Upper lobe of right lung (tissue), 1 donor: ENCODE measurements around the gene KIAA2012. TPM values are rescaled to one million over a fixed set of nuclear protein-coding genes. Genes with fewer than 3 reads are reported as not detected.

Source experiments
- ATAC-seq: fragments of 200-7000 bp; cut with Tn5 transposase; one replicate; pipeline ENCODE4 v1.9.1; 2020; ENCODE audit warnings: mild to moderate bottlenecking, moderate library complexity
- DNase-seq: peaks from one replicate; pipeline ENCODE4 v3.0.0-alpha.2; 2020
- H3K27ac ChIP-seq: fragments of 200-600 bp; one replicate; pipeline ENCODE4 v1.8.0; 2022
- H3K27me3 ChIP-seq: fragments of 200-600 bp; one replicate; pipeline ENCODE4 v1.8.0; 2022; ENCODE audit warnings: mild to moderate bottlenecking
- H3K36me3 ChIP-seq: fragments of 200-600 bp; one replicate; pipeline ENCODE4 v1.8.0; 2022
- H3K4me1 ChIP-seq: fragments of 200-600 bp; one replicate; pipeline ENCODE4 v1.8.0; 2022
- H3K4me3 ChIP-seq: fragments of 200-600 bp; one replicate; pipeline ENCODE4 v1.8.0; 2022; ENCODE audit warnings: mild to moderate bottlenecking
- H3K9me3 ChIP-seq: fragments of 200-600 bp; one replicate; pipeline ENCODE4 v1.8.0; 2022
- CTCF ChIP-seq: fragments of 200-600 bp; IDR thresholded peaks from one replicate; pipeline ENCODE4 v1.8.0; 2022; ENCODE audit warnings: antibody characterized with exemption
- intact Hi-C: fragments of 100-400 bp; cut with DNase I; formaldehyde crosslinking; loops from one replicate; pipeline ENCODE4 v1.11.0; 2022
- total RNA-seq: library from RNA; stranded (reverse); fragmentation: NEBNext Ultra II Directional; extraction: Animal tissue kit (Norgen Biotek cat#: 25700); gene quantifications from one replicate; pipeline ENCODE4 v1.2.1, GENCODE V29; 2021
- donor health status: DM: no; HTN: yes; CAD: no; lungs with severe emphysema.

KIAA2012 gene
- total RNA-seq, 1 donor from 2014 or later, result not detected

DNA sequence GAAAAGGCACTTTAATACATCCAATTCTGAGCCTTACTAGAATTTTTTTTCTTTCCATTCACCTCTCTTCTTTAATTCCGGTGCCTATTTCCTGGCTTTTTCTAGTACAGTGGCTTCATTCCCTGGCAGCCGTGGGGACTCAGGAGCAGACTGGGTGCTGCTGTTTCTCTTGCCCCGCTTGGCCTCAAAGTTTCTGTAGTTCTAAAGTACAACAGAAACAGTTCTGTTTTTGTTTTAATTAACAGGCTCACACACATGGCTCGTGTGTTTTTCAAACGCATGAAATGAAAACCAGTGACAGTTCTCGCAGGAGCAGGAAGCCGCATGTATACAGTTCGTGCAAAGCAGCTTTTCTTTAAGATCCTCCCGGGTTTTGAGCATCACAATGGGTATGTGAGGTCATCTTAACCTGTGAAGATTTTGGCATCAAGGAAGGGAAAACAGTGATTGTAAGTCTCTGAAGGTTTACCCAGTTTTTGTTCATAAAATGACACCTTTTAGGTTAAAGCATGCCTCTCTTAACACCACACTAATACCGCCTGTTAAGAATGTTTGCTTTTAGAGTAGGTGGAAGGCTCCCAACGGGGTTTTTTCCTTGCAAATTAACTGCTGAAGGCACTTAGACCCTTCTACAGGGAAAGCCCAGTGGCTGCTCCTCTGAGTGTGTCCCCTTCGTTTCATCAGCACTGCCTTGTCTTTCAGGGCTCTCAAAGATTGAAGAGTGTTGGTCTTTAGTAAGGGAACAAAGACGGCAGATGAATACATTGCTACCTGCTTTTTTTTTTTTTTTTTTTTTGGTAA is 33.6 kb upstream of the KIAA2012 start:
- H3K36me3 ChIP-seq, result no peaks in the 10 kb centered on the region
- H3K4me1 ChIP-seq, result peaks cover 32% of the 10 kb centered on the region
- no peak overlapping the region for H3K27ac ChIP-seq
- DNase-seq (no peak), ATAC-seq (no peak)
- peaks cover 29% of the 10 kb centered on the region for H3K27me3 ChIP-seq
- no peaks in the 10 kb centered on the region for H3K9me3 ChIP-seq
- H3K4me3 ChIP-seq, result no peak overlapping the region
- intact Hi-C loops, result no loop called here
- no peak for TF ChIP-seq CTCF

- Histone ChIP-seq H3K9me3 (no peaks in the 10 kb centered on the region), H3K27ac (no peak overlapping the region), H3K27me3 (peaks cover 25% of the 10 kb centered on the region), H3K4me1 (peaks cover 26% of the 10 kb centered on the region), H3K4me3 (no peak overlapping the region), H3K36me3 (no peaks in the 10 kb centered on the region)
- ATAC-seq (no peak), DNase-seq (no peak)
- no peak for TF ChIP-seq CTCF
- intact Hi-C loops, result no loop called here
Measured at GRCh38 chr2:202040079-202040844, 32.8 kb upstream of the KIAA2012 start.

DNA sequence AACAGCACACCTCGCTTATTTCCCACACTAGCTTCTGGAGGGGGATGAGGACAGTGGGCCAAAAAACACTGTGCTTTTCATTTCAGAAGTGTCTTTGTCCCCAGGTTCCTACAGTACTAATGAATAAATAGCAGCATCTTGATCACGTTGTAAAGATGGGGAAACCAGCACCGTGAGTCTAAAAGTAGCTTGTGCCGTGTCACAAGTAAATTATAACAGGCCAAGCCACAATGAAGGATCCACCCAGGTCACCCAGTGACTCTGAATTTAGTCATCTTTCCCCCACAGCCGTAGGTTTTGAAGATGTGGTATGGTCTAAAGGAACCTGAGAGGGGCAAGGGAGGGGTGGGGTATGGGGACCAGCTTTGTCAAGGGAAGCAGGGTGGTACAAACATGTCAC is 30.6 kb upstream of the KIAA2012 start:
- H3K4me3 ChIP-seq, result no peak overlapping the region
- H3K9me3 ChIP-seq, result no peaks in the 10 kb centered on the region
- no peak for DNase-seq
- intact Hi-C loops, result no loop called here
- H3K27me3 ChIP-seq, result peaks cover 9% of the 10 kb centered on the region
- TF ChIP-seq CTCF, result no peak
- no peaks in the 10 kb centered on the region for H3K36me3 ChIP-seq
- H3K27ac ChIP-seq, result no peak overlapping the region
- ATAC-seq, result no peak
- H3K4me1 ChIP-seq, result peaks cover 15% of the 10 kb centered on the region

DNA sequence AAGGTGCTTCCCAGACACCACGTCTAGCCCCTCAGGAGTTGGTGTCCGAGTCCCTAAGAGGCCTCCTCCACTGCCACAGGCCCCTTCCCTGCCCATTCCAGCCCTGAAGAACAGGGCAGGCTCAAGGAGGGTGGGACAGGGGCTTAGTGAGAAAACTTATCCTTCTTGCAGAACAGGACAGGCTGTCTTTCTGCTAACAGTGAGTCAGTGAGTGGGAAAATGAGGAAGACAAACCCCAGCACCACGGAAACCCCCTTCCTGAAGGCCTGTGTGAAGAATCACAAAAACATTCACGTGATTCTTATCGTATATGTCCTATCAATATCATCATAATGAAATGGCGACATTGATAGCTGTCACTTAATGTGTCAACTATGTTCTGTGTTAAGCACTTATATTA is 29.6 kb upstream of the KIAA2012 start:
- ATAC-seq (no peak), DNase-seq (no peak)
- Histone ChIP-seq H3K9me3 (no peaks in the 10 kb centered on the region), H3K4me1 (peaks cover 12% of the 10 kb centered on the region), H3K4me3 (no peak overlapping the region), H3K27me3 (peaks cover 6% of the 10 kb centered on the region), H3K36me3 (no peaks in the 10 kb centered on the region), H3K27ac (no peak overlapping the region)
- intact Hi-C loops, result no loop called here
- no peak for TF ChIP-seq CTCF

- Histone ChIP-seq H3K27me3 (peaks cover 6% of the 10 kb centered on the region), H3K9me3 (no peaks in the 10 kb centered on the region), H3K36me3 (no peaks in the 10 kb centered on the region), H3K4me1 (no peaks in the 10 kb centered on the region), H3K27ac (no peak overlapping the region), H3K4me3 (no peak overlapping the region)
- DNase-seq (no peak), ATAC-seq (no peak)
- TF ChIP-seq CTCF, result no peak
- intact Hi-C loops, result no loop called here
Measured at GRCh38 chr2:202044777-202045176, 28.3 kb upstream of the KIAA2012 start.
